GM19193 (cell line): ENCODE results near the gene NCOA1.

Experiments
- POLR2A ChIP-seq: IDR thresholded peaks from 4 replicates; pipeline ENCODE4 v1.6.1; 2011; ENCODE audit not compliant: insufficient read depth, insufficient read length; ENCODE audit errors: extremely low read depth

The NCOA1 gene

DNA sequence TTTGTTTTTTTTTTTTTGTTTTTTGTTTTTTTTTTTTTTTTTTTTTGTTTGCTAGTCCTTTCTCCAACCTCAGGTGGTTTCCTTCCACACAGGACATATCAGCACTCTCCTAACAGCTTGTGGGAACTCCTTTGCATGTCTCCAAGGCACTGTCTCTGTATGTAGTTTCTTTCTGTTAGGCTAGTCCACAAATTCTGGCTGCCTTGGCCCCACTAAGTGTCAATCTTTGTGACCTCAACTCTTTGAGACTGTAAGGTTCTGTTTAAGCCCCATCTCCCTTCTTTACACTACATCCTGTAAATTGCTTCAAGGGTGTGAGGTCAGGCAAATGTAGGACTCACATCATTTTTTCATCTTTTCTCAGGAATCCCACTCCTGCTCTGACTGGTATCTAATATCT, 85.1 kb downstream of the NCOA1 start:
- TF ChIP-seq POLR2A, result no peak

- no peak for TF ChIP-seq POLR2A
These were observed 85.6 kb downstream of the NCOA1 start for GRCh38 chr2:24576617-24577016.

DNA sequence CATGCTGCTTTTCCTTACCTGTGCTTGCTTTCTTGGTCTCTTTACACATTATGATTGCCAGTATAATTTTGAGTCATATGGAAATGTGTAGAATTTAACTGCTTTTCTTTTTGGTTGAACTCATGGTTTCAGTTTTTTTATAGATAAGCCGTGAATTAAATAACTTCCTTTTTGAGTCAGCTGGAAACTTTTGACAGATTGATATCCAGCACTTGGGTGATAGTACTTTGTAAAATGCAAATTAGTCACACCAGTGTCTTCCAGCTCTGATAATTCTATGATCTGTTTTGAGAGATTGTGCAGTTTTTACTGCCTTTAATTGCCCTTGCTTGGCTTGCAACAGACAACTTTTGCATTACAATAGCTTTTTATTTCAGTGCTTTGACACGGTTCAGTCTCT, 86.4 kb downstream of the NCOA1 start:
- TF ChIP-seq POLR2A, result no peak

GRCh38 chr2:24579053-24579803, 88.2 kb downstream of the NCOA1 start:
- TF ChIP-seq POLR2A, result no peak

DNA sequence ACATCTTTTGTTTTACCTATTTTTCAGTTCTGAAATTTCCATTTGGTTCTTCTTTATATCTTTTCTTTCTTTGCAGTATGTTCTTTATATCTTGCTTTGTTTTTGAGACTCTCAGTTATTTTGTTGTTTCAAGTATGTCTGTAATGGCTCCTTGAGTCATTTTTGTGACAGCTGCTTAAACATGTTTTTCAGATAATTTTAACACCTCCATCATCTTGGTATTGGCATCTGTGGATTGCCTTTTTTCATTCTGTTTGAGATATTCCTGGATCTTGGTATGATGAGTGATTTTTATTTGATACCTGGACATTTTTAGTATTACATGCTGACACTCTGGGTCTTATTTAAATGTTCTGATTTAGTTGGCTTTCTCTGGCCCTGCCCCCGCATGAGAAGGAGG, 89.5 kb downstream of the NCOA1 start:
- TF ChIP-seq POLR2A, result no peak

DNA sequence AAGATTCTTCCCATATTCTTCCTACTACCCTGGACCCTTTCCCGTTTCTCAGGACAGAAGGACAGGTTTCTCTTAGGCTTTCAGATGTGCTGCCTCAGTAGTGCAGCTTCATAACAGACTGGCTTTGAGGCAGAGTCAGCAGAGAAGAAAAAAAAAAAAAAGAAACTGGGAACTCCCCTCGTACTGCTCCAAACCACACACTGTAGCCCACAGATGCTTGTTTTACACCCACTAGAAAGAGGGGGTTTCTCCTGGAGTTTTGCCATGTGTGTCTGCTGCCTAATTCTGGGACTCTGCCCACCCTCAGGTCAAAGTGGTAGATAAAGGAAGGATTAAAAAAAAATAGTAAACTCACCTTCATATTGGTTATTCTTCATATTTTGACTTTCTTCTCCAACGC, 95.9 kb downstream of the NCOA1 start:
- no peak for TF ChIP-seq POLR2A

DNA sequence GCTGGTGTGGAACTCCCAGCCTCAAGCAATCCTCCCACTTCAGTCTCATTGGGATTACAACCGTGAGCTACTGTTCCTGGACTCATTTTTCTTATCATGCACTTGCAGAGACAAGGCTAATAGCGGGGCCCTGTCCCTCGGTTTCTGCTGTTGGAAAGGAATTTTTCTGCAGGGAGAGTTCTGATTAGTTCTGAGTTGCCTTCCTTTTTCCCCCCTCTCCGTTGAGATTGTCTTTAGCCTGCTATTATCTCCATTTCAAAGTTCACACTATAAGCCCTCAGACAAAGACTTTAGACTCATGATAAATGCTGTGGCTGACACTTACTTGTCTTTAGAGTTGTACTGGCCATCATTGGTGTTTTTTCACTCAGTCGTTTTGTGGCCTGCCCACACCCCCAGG, 97.2 kb downstream of the NCOA1 start:
- TF ChIP-seq POLR2A, result no peak

- TF ChIP-seq POLR2A, result no peak
These were observed 101.5 kb downstream of the NCOA1 start for GRCh38 chr2:24592441-24593100.

DNA sequence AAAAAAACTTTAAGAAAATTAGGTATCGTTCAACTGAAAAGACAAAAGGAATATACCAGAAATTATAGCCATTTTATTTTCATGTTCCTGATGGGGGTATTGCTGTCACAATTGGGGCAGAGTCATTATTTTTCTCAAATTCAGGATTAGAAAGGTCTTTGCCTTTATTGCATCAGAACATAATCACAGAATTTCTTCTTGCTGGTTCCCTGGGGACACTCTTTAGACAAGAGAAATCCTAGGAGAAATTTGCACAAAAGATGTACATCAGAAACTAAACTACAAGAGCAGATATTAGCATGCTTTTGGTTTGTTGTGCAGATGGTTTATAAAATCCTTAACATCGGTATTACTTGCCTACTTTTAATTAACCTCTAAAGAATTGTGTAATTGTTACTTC, 103.2 kb downstream of the NCOA1 start:
- no peak for TF ChIP-seq POLR2A

GRCh38 chr2:24597181-24597870, 106.3 kb downstream of the NCOA1 start:
- no peak for TF ChIP-seq POLR2A

DNA sequence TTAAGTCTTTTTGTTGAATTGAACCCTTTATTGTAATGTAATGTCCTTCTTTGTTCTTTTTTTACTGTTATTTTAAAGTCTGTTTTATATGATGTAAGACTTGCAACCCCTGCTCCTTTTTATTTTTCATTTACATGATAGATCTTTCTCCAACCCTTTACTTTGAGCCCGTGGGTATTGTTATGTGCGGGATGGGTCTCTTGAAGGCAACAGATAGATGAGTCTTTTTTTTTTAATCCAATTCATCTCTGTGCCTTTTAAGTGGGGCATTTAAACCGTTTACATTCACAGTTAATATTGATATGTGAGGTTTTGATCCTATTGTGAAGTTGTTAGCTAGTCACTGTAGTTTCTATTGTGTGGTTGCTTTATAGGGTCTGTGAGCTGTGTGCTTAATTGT, 120.6 kb downstream of the NCOA1 start:
- TF ChIP-seq POLR2A, result no peak

GRCh38 chr2:24613154-24613814, 122.2 kb downstream of the NCOA1 start:
- no peak for TF ChIP-seq POLR2A

DNA sequence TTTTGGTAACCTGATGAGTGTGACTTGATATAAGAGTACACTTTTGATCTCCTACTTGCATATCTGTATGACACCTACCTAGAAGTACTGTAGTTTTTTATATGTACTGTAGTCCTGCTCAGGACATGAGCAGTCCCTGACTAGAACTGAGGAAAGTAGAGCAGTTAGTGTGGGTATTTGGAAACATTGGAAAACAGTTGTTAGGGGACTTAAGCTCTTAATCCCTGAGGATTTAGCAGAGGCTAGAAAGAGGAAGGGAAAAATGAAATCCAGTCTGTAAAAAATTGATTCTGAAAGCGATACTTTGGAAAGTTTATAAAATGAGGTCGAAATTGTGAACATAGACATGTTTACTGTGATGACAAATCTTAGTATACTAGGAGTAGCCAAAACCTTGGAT, 125.6 kb downstream of the NCOA1 start:
- TF ChIP-seq POLR2A, result no peak

DNA sequence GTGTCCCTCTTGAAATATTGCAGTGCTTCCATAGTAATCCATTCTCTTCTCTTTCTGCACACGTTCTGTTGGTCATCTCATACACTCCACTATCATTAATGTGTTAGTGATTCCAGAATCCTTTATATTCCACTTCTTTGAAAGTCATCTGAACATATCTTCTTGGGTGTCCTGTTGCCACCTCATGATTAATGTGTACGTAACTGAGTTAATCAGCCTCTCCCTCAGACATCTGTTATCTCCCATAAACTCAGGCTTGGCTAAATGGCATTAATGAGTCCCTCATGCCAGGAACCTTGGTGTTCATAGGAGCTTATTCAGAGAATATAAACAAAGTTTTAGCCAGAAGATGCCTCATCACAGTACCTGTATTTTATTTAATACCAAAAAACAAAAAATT, 126.4 kb downstream of the NCOA1 start:
- no peak for TF ChIP-seq POLR2A

DNA sequence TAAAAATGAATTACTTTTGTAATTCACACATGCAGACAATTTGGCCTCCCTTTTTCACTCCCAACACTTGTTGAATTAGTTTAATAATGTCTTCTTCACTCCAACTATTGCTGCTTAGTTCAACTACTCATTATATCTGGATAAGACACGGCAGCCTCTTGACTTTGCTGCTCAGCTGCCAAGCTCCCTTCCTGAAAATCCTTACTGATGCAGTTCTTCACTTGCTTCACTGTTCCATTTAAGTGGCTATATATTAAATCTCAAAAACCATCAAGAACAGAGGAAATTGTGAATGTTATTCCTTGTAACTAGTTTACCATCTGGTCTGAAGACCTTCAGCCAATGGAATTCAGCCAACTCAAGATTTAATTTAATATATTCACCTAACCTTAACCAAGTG, 127.1 kb downstream of the NCOA1 start:
- TF ChIP-seq POLR2A, result no peak

GRCh38 chr2:24618680-24619079, 127.6 kb downstream of the NCOA1 start:
- no peak for TF ChIP-seq POLR2A

DNA sequence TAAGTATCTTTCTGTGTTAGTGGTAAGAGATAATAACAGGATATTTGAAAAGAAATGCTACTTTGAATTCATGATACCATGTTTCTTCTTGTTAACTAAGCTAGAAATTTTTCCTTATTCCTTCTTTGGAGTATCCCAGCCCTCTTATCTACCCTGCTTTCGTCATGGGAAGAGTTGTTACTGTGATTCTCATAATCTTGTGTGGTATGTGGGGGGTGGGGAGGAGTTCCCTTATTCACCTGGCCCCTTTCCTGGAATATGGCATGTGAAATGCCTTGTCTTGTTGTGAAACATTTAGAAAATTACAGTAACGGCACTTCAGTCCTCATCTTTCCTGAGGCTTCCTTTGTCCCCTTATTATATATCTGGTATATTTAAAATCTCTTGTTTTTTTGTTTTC, 129.9 kb downstream of the NCOA1 start:
- TF ChIP-seq POLR2A, result no peak
